CD4-positive, alpha-beta memory T cell (primary cell): ENCODE data around the gene TBX2. TPM values are rescaled to one million over a fixed set of nuclear protein-coding genes. Genes with fewer than 3 reads are reported as not detected.

Experiments
- CTCF ChIA-PET: fragments of 350-600 bp; sonication (Branson Sonifier 250); formaldehyde crosslinking; loops from one replicate; lab custom pipeline; 2021; ENCODE audit warnings: inconsistent platforms; ENCODE audit not compliant: partially characterized antibody; lab: Charles Lee
- POLR2A ChIA-PET: fragments of 350-600 bp; sonication (Branson Sonifier 250); formaldehyde crosslinking; loops from one replicate; lab custom pipeline; 2021; ENCODE audit not compliant: partially characterized antibody; lab: Charles Lee
- DNase-seq, 5 donors: peaks; one replicate each; pipeline versions ENCODE4 v3.0.0 to v3.0.0-alpha.2; 2020 to 2022; ENCODE audit warnings: mixed read lengths in 1 of 5
- H3K27ac ChIP-seq: one replicate; pipeline ENCODE4 v1.7.0; 2013; ENCODE audit warnings: low read depth, low read length
- H3K27me3 ChIP-seq: 2 replicates; pipeline ENCODE4 v1.7.0; 2013; ENCODE audit warnings: mild to moderate bottlenecking, low read length, moderate library complexity; ENCODE audit not compliant: insufficient read depth
- H3K36me3 ChIP-seq: 2 replicates; pipeline ENCODE4 v1.7.0; 2013; ENCODE audit warnings: mild to moderate bottlenecking, low read length, moderate library complexity; ENCODE audit not compliant: insufficient read depth
- H3K4me1 ChIP-seq: 2 replicates; pipeline ENCODE4 v1.7.0; 2013; ENCODE audit warnings: mild to moderate bottlenecking, low read length, moderate library complexity; ENCODE audit not compliant: insufficient read depth
- H3K4me3 ChIP-seq, 2 donors: one replicate each; pipeline ENCODE4 v1.7.0; 2013; ENCODE audit warnings: low read length in 2 of 2, mild to moderate bottlenecking in 1 of 2
- H3K9me3 ChIP-seq, 2 donors: one replicate each; pipeline ENCODE4 v1.7.0; 2013; ENCODE audit warnings: low read length in 2 of 2, control low read depth in 1 of 2; ENCODE audit not compliant: control insufficient read depth in 1 of 2
- H3K27ac Mint-ChIP-seq, 7 donors: one replicate each; pipeline ENCODE4 v1.8.0; 2020 to 2021; ENCODE audit warnings: mixed read lengths in 7 of 7, mild to moderate bottlenecking in 6 of 7, inconsistent platforms in 3 of 7, moderate library complexity in 3 of 7
- H3K27me3 Mint-ChIP-seq, 2 donors: one replicate each; pipeline ENCODE4 v1.8.0; 2020 to 2021; ENCODE audit warnings: mixed read lengths in 2 of 2
- H3K36me3 Mint-ChIP-seq, 2 donors: one replicate each; pipeline ENCODE4 v1.8.0; 2020 to 2021; ENCODE audit warnings: mixed read lengths in 2 of 2, inconsistent platforms in 1 of 2, mild to moderate bottlenecking in 1 of 2
- H3K4me1 Mint-ChIP-seq, 4 donors: one replicate each; pipeline ENCODE4 v1.8.0; 2020 to 2021; ENCODE audit warnings: mixed read lengths in 4 of 4, mild to moderate bottlenecking in 1 of 4
- H3K4me3 Mint-ChIP-seq, 8 donors: one replicate each; pipeline ENCODE4 v1.8.0; 2020 to 2021; ENCODE audit warnings: mixed read lengths in 8 of 8, mild to moderate bottlenecking in 7 of 8, moderate library complexity in 6 of 8, inconsistent platforms in 3 of 8
- H3K9me3 Mint-ChIP-seq, 8 donors: one replicate each; pipeline ENCODE4 v1.8.0; 2020 to 2021; ENCODE audit warnings: mixed read lengths in 8 of 8, mild to moderate bottlenecking in 5 of 8, inconsistent platforms in 3 of 8, moderate library complexity in 1 of 8
- intact Hi-C: fragments of 100-400 bp; cut with micrococcal nuclease; formaldehyde crosslinking; loops from one replicate; pipeline ENCODE4 v1.15.1; 2023
- polyA plus RNA-seq, 2 donors: library from polyadenylated mRNA; unstranded; fragments of 300-500 nt; fragmentation: Illumina TruSeq; gene quantifications; one replicate each; pipeline ENCODE4 v1.2.3, GENCODE V29; 2021
- total RNA-seq, 2 experiments: library from RNA; stranded (reverse); gene quantifications; one replicate each; pipeline ENCODE4 v1.2.3, GENCODE V29; 2021

The TBX2 gene
- total and polyA plus RNA-seq, 4 experiments from 2014 or later: not detected

DNA sequence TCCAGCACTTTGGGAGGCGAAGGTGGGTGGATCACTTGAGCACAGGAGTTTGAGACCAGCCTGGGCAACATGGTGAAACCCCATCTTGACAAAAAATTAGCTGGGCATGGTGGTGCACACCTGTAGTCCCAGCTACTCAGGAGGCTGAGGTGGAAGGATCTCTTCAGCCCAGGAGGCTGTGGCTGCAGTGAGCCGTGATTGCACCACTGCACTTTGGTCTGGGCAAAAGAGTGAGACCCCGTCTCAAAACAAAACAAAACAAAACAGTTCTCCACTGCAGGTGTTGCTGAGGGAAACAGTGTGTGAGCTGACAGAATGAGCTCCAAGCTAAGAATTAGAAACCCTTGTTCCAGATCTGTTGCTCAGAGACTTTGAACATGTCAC, 35.2 kb upstream of the TBX2 start:
- H3K4me3 Mint-ChIP-seq: no peak overlapping the region
- no peaks in the 10 kb centered on the region for H3K27me3 Mint-ChIP-seq
- H3K9me3 ChIP-seq: no peaks in the 10 kb centered on the region
- POLR2A ChIA-PET: no interaction called here
- H3K27ac Mint-ChIP-seq: no peak overlapping the region
- no peak overlapping the region for H3K27ac ChIP-seq
- no peaks in the 10 kb centered on the region for H3K27me3 ChIP-seq
- intact Hi-C loops: no loop called here
- no peaks in the 10 kb centered on the region for H3K4me1 ChIP-seq
- no peak for DNase-seq
- no peaks in the 10 kb centered on the region for H3K9me3 Mint-ChIP-seq
- CTCF ChIA-PET: interaction anchor here (2.1 kb wide), 1 partner anchor 13 kb away, joined by 6 read pairs; no protein-coding TSS in a partner anchor
- no peaks in the 10 kb centered on the region for H3K36me3 ChIP-seq
- H3K4me3 ChIP-seq: no peak overlapping the region
- H3K36me3 Mint-ChIP-seq: peaks cover 0 to 6% of the 10 kb centered on the region in 2 donors
- no peaks in the 10 kb centered on the region for H3K4me1 Mint-ChIP-seq

GRCh38 chr17:61366076-61366714, 33.4 kb upstream of the TBX2 start:
- no peak overlapping the region for H3K27ac ChIP-seq
- peaks cover 4 to 7% of the 10 kb centered on the region in 2 donors for H3K36me3 Mint-ChIP-seq
- no peaks in the 10 kb centered on the region for H3K4me1 ChIP-seq
- intact Hi-C loops: no loop called here
- H3K4me1 Mint-ChIP-seq: no peaks in the 10 kb centered on the region
- H3K9me3 ChIP-seq: no peaks in the 10 kb centered on the region
- H3K4me3 Mint-ChIP-seq: no peak overlapping the region
- POLR2A ChIA-PET: no interaction called here
- H3K36me3 ChIP-seq: no peaks in the 10 kb centered on the region
- H3K9me3 Mint-ChIP-seq: no peaks in the 10 kb centered on the region
- no peak for DNase-seq
- H3K27me3 ChIP-seq: no peaks in the 10 kb centered on the region
- no peaks in the 10 kb centered on the region for H3K27me3 Mint-ChIP-seq
- H3K27ac Mint-ChIP-seq: no peak overlapping the region
- no peak overlapping the region for H3K4me3 ChIP-seq
- CTCF ChIA-PET: interaction anchor here (1.0 to 2.1 kb wide), 2 partner anchors 9 to 15 kb away, joined by 3 to 6 read pairs; no protein-coding TSS in a partner anchor

GRCh38 chr17:61366715-61367413, 32.8 kb upstream of the TBX2 start:
- Histone ChIP-seq H3K36me3 (no peaks in the 10 kb centered on the region), H3K27ac (no peak overlapping the region), H3K27me3 (no peaks in the 10 kb centered on the region), H3K4me1 (no peaks in the 10 kb centered on the region), H3K4me3 (no peak overlapping the region), H3K9me3 (no peaks in the 10 kb centered on the region)
- no peaks in the 10 kb centered on the region for H3K4me1 Mint-ChIP-seq
- no peaks in the 10 kb centered on the region for H3K9me3 Mint-ChIP-seq
- no peak for DNase-seq
- POLR2A ChIA-PET: no interaction called here
- H3K4me3 Mint-ChIP-seq: no peak overlapping the region
- no peaks in the 10 kb centered on the region for H3K27me3 Mint-ChIP-seq
- intact Hi-C loops: no loop called here
- peaks cover 5 to 7% of the 10 kb centered on the region in 2 donors for H3K36me3 Mint-ChIP-seq
- H3K27ac Mint-ChIP-seq: peak overlapping the region in 1 of 7 donors; percentile 13
- CTCF ChIA-PET: interaction anchor here (0.9 kb wide), 2 partner anchors 8 to 646 kb away, joined by 3 to 4 read pairs; no protein-coding TSS in a partner anchor

GRCh38 chr17:61368049-61368831, 31.4 kb upstream of the TBX2 start:
- no peaks in the 10 kb centered on the region for H3K9me3 Mint-ChIP-seq

DNA sequence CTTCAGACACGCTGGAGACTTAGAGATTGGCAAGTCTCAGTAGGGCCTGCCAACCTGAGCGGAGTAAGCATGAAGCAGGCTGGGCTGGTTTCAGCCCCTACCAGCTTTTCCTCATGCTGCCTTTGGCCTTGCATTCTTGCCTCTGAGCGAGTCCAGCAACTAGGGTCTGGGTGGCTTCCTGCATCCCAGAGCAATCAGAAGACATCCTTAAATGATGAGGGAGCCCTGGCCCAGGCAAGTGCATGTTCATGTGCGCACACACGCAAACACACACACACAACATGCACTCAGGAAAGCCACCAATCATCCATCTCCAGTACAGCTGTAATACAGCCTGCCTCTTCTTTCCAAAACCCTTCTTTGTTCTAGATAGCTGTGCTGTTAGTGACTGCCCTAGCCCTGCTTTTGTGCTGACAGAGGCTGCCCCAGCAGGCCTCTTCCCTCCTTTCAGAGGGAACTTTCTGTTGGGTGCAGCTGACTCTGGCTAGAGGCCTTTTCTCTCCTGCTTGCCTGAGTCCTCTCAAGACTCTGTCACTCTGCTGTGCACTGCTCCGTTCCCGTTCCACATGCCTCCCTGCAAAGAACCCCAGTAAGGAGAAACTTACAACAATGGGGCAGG, 30.7 kb upstream of the TBX2 start:
- intact Hi-C loops: no loop called here
- no peaks in the 10 kb centered on the region for H3K4me1 Mint-ChIP-seq
- H3K27ac Mint-ChIP-seq: peak overlapping the region in 2 of 7 donors; percentile 22 to 68
- no peaks in the 10 kb centered on the region for H3K36me3 ChIP-seq
- no peak overlapping the region for H3K27ac ChIP-seq
- no peak for DNase-seq
- H3K9me3 ChIP-seq: no peaks in the 10 kb centered on the region
- no peaks in the 10 kb centered on the region for H3K27me3 ChIP-seq
- H3K4me3 Mint-ChIP-seq: no peak overlapping the region
- CTCF ChIA-PET: no interaction called here
- no peaks in the 10 kb centered on the region for H3K9me3 Mint-ChIP-seq
- H3K4me1 ChIP-seq: no peaks in the 10 kb centered on the region
- peaks cover 5 to 7% of the 10 kb centered on the region in 2 donors for H3K36me3 Mint-ChIP-seq
- POLR2A ChIA-PET: no interaction called here
- no peaks in the 10 kb centered on the region for H3K27me3 Mint-ChIP-seq
- H3K4me3 ChIP-seq: no peak overlapping the region

More at GRCh38 chr17:61368049-61368831, 31.4 kb upstream of the TBX2 start:
- no peak overlapping the region for H3K27ac ChIP-seq
- DNase-seq: no peak
- peaks cover 5 to 7% of the 10 kb centered on the region in 2 donors for H3K36me3 Mint-ChIP-seq
- H3K27me3 ChIP-seq: no peaks in the 10 kb centered on the region
- no peaks in the 10 kb centered on the region for H3K4me1 ChIP-seq
- no peak overlapping the region for H3K4me3 Mint-ChIP-seq
- H3K9me3 ChIP-seq: no peaks in the 10 kb centered on the region
- CTCF ChIA-PET: interaction anchor here (0.6 to 0.9 kb wide), 3 partner anchors 10 to 648 kb away, joined by 3 to 4 read pairs (median 3); no protein-coding TSS in a partner anchor
- no peaks in the 10 kb centered on the region for H3K27me3 Mint-ChIP-seq
- POLR2A ChIA-PET: no interaction called here
- intact Hi-C loops: no loop called here
- H3K4me1 Mint-ChIP-seq: no peaks in the 10 kb centered on the region
- no peak overlapping the region for H3K27ac Mint-ChIP-seq
- no peaks in the 10 kb centered on the region for H3K36me3 ChIP-seq
- H3K4me3 ChIP-seq: no peak overlapping the region

- Histone ChIP-seq H3K36me3 (no peaks in the 10 kb centered on the region), H3K9me3 (no peaks in the 10 kb centered on the region), H3K27ac (no peak overlapping the region), H3K27me3 (no peaks in the 10 kb centered on the region), H3K4me3 (no peak overlapping the region), H3K4me1 (no peaks in the 10 kb centered on the region)
- no peak overlapping the region for H3K4me3 Mint-ChIP-seq
- H3K27me3 Mint-ChIP-seq: no peaks in the 10 kb centered on the region
- peaks cover 5 to 7% of the 10 kb centered on the region in 2 donors for H3K36me3 Mint-ChIP-seq
- ChIA-PET POLR2A (no interaction called here), CTCF (no interaction called here)
- DNase-seq: no peak
- no peaks in the 10 kb centered on the region for H3K4me1 Mint-ChIP-seq
- no peak overlapping the region for H3K27ac Mint-ChIP-seq
- H3K9me3 Mint-ChIP-seq: no peaks in the 10 kb centered on the region
- intact Hi-C loops: no loop called here
These were observed 29.9 kb upstream of the TBX2 start for GRCh38 chr17:61369751-61370150.

DNA sequence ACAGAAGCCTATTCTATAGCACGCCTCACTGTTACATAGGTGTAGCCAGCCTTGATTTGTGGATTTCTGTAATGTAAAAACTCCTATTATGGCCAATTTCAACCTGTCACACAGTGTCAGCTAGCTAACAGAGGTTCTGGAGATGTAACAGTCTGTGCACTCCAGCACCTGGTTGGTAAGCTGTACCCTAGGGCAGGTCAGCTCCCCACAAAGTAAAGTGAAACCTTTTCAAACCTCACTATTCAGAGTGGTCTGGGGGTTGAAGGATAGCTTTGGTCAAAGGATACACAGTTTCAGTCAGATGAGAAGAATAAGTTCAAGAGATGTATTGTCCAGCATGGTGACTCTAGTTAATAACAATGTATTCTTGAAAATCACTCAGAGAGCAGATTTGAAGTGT, 28.5 kb upstream of the TBX2 start:
- no peaks in the 10 kb centered on the region for H3K9me3 ChIP-seq
- POLR2A ChIA-PET: no interaction called here
- H3K27ac ChIP-seq: no peak overlapping the region
- H3K36me3 Mint-ChIP-seq: peaks cover 5 to 7% of the 10 kb centered on the region in 2 donors
- intact Hi-C loops: no loop called here
- H3K27me3 Mint-ChIP-seq: no peaks in the 10 kb centered on the region
- CTCF ChIA-PET: no interaction called here
- H3K4me1 ChIP-seq: no peaks in the 10 kb centered on the region
- no peaks in the 10 kb centered on the region for H3K27me3 ChIP-seq
- DNase-seq: no peak
- H3K9me3 Mint-ChIP-seq: no peaks in the 10 kb centered on the region
- H3K27ac Mint-ChIP-seq: no peak overlapping the region
- H3K4me3 ChIP-seq: no peak overlapping the region
- H3K36me3 ChIP-seq: no peaks in the 10 kb centered on the region
- no peaks in the 10 kb centered on the region for H3K4me1 Mint-ChIP-seq
- no peak overlapping the region for H3K4me3 Mint-ChIP-seq
